RPMI7951 (cell line): Measurements from ENCODE around the gene ARL3. TPM values are rescaled to one million over a fixed set of nuclear protein-coding genes. Genes with fewer than 3 reads are reported as not detected.
"Not testable (repeated sequence)": the region's sequence is repeated elsewhere in the genome, so short reads cannot be mapped to it uniquely, and the experiment has no call there.

Experiments
- DNase-seq: peaks from one replicate; pipeline ENCODE4 v3.0.0-alpha.2; 2012; ENCODE audit warnings: low read depth
- total RNA-seq: library from RNA; depleted of rRNA; stranded (reverse); fragments of >200 nt; shearing (Covaris generic); gene quantifications from 2 replicates; pipeline ENCODE4 v1.2.3, GENCODE V29; 2014

ARL3 gene
- total RNA-seq, 1 experiment from 2014 or later: 12.3 TPM

DNA sequence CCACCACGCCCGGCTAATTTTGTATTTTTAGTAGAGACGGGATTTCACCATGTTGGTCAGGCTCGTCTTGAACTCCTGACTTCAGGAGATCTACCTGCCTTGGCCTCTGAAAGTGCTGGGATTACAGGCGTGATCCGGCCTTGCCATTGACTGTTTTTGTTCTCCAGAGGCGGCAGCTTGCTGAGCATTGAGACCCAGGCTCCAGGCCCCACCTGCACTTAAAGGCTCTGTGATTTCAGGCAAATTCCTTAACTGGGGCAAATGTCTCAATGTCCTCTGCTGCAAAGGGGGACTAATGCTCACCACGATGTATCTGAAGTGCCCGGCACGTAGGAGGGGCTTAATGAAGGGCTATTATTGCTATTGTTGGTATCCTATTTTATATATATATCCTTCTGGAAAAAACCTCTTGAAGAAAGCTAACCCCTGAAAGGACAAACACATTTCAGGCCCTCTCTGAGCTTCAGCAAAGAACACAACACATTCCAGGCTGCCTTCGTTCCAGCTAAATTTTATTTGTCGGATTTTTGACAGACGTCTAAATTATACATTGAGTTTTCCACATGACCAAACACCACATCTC lies 40.9 kb downstream of the ARL3 start:
- DNase-seq: no peak

DNA sequence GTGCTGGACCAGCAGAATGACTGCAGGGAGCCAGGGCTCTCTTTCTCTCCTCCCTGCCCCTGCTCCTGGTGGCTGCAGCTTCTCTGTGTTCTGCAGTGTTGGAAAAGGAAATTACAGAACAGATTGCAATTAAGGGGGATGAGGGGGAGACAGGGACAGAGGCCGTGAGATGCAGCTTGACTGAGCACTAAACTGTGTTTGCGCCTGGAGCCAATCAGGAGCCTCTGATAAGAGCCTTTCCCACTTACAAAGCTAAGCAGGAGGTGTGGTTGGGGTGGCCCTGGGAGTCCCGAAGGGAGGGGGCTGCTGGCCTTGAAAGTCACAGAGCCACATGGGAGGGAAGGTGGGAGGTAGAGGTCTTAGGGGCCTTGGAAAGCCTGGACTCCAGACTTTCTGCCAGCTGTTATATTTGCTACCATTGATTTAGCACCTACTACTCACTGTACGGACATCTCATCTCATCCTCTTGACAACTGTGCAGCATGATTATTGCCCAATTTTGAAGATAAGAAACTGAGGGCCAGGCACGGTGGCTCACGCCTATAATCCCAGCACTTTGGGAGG lies 43.2 kb downstream of the ARL3 start:
- DNase-seq: no peak

DNA sequence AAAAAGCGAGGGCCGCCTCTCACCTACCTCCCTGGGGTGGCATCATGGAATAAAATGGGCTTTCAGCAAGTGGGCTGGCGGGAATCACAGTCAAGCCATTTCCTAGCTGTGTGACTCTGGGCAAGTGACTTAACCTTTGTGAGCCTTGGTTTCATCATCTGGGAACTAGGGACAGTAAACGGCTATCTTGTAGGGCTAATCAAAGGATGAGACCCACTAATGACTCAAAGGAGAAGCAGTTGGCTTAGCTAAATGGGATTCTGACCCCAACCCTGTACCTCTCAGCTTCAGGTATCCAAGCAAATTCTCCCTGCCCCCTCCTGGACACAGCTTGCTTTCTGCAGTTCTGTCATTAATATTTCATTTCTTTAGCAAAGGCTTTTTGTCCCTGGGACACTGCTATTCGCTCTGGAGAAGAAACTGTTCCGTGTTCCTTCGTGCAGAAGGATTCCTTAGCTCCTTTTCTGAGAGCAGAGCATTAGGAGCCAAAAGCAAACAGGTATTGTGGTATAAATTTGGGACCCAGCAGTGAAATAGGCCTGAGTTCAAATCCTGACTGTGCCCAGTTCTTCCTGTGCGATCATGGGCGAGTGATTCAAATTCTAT lies 44.0 kb downstream of the ARL3 start:
- no peak for DNase-seq

DNA sequence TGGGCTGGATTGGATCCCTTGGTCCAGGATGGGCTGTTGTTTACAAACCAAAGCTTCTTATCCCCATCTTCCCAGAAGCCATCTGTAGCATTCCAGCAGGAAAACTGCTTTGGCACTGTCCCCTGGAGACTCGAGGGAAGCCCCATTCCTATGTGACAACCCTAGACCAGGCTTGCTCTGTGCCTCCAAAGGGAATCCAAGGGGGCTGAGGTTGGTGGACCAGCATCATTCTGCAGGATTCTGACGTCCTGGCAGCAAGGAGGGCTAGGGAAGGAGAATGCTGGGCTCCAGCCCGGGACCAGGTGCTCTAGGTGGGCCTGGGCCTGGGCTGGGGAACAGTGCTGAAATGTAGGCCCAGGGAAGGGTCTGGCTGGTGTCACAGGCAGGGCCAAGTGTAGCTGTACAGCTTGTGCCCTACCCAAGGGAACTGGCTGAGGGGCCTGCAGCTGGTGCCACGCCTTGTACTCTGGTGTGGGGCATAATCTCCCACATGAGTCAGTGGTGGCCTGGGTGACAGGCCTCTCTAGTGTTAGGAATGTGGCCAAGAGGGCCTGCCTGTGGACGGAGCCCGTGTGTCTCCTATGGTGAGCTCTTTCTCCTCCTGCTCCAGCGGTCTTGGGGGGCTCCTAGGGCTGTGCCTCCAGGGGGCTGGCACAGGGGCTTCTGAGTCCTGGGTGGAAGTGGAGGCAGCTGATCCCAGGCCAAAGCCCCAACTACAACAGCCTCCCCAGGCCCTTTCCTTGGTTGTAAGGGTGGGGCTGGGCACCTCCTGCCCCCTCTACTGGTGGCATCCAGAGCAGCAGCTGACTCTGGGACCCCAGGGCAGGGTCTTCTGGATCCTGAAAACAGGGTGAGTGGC lies 44.8 kb downstream of the ARL3 start:
- DNase-seq: peak; percentile 76

DNA sequence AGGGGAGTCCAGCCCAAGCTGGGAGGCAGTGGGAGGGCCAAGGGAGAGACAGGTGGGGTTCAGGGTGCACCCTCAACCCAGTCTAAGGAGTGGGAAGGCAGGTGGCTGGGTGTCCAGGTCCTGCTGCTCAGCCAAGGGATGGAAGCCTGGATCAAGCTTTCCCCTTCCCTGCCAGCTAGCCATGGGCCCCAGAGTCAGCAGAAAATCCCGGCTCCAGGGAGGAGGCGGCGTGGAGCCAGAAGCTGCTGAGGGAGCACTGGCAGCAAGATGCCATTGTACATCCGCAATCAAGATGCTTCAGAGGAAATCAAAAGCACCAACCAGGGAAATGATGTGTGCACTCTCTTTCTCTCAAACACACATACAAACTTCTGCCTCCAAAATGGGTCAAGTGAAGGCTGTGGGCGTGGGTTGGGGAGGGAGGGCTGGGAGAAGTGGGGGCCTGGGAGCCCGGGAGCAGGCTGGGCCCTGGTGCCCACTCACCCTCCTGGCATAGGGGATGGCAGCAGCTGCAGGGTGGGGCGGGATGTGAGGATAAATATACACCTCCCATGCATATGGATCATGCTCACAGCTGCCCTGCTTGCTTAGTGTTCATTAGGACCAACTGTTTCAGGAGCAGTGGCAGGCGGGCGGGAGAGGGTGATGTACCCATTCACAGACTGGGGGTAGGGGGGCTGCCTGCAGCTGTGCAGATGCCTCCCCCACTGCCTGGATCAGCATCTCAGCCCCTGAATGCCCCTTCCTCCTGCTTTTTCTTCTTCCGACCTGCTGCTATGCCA lies 45.7 kb downstream of the ARL3 start:
- DNase-seq: no peak

DNA sequence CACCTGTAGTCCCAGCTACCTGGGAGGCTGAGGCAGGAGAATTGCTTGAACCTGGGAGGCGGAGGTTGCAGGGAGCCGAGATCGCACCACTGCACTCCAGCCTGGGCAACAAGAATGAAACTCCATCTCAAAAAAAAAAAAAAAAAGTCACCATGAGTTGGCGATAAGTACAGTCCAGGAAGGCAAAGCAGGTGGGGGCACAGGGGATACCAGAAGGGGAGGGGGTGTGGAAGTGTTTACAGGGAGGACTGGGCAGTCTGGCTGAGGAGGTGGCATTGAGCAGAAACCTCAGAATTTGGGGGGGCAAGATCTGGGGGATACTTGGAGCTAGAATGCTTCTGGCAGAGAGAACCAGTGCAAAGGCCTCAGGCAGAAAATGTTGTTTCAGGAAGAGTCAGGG lies 46.8 kb downstream of the ARL3 start:
- not testable (repeated sequence) for DNase-seq

DNA sequence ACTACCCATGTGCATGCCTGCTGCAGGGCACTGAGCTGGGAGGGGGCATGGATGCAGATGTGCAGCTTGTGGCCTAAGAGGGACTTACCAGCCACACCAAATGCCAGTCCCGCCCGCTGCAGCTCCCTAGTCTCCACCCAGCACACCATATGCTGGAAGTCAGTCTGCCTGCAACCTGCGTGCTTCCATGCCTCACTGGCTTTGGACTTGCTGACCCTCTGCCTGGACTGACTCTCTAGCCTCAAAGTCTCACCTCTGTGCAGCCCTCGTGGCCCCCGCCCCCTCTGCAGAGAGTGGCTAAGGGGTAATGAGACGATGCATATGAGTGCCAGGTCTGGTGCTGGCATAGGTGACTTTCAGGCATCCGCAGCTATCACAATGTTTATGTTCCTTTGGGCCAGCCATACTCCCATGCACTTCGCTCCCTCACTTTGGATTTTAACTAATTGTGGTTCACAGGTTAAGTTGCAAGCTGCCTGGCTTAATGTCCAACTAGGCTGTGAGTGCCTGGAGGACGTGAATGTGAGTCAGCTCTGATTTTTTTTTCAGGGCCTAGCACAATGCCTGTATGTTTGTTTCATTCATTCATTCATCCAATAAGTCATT lies 48.2 kb downstream of the ARL3 start:
- DNase-seq: peak; percentile 15

DNA sequence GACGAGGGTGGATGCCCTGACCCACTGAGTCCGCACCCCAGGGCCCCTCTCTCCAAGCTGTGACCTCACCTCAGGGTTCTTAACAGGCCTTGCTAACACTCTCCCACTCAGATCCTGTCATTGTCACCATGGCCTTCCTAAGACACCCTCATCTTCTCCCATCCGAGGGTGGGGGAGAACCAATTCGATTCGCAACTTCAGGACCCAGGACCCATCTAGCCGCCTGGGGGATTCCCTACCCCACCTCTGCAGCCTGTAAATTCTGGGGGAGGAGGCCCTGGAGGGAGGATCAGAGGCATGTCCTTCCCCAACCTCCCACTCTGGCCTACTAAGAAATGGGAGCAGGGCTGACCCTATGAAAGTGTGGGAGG lies 52.6 kb downstream of the ARL3 start:
- DNase-seq: no peak

DNA sequence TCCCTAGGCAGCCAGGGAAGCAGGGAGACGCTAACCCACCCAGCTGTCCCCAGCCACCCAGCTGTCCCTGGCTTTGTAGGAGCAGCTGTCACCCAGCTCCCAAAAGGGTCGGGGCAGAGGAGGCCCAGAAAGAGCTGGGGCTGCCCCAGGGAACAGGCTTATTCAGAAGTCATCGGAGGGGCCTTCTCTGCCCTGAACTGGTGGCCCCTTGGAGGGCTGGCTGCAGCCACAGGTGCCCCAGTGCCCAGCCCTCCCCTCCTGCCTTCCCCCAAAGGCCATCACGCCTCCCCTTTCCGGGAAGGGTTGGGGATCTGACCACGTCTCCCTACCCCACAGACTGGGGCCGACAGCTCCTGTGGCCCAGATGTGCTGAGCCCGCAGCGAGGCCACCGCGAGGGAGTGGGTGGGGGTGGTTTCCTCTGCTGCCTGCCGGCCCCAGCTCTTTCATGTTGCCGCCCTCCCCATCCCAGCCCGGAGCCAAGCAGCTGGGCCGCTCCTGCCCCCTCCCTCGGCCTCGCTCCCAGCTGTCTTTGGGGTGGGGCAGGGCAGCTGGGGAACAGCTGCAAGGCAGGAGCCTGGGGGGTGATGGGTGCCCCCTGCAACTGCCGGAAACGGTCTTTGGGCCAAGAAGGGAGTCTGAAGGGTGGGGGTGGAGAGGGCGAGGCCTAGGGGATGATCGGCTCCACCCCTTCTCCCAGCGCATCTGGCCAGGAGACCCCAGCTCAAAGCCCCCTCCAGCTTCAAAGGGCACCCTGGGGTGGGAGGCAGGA lies 53.1 kb downstream of the ARL3 start:
- DNase-seq: peak; percentile 89

DNA sequence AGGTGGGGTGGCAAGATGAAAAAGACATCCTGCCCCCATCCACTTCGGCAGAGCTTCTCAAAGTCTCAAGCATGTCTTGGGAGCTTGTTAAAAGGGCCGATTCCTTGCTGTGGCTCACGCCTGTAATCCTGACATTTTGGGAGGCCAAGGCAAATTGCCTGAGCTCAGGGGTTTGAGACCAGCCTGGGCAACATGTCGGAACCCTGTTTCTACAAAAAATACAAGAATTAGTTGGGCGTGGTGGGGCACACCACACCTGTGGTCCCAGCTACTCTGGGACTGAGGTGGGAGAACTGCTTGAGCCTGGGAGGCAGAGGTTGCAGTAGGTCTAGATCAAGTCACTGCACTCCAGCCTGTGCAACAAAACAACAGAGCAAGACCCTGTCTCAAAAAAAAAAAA lies 55.4 kb downstream of the ARL3 start:
- no peak for DNase-seq

DNA sequence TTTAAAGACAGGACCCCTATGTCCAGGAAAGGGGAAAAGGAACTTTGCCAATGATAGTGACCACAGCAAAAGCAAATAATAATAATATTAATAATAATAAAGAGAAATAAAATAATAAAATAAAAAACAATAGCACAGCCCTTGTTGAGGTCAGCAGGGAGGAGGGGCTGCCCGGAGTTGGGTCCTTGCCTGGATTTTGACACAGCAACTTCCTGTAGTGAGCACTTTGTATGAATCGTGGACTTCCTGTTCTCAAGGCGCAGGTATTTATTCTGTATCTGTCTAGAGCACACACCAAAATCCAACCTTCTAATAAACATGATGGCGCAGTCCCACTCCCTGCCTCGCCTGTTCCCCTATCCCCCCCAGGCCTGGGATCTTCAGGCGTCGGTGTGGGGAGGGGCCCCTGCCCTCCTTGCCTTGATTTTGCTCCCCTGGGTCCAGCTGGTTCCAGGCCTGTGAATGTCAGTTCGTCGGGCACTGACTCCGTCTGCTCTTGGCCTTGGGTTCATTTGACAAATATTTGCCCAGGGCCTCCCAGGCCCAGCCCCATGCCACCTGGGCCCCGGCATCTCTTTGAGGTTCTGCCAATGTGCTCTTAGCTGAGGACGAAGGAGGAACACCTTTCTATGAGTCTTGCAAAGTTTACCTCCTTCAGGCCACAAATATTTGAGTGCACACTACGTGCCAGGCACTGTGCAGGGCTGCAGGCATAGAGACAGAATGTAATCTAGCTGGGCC lies 56.0 kb downstream of the ARL3 start:
- DNase-seq: no peak

DNA sequence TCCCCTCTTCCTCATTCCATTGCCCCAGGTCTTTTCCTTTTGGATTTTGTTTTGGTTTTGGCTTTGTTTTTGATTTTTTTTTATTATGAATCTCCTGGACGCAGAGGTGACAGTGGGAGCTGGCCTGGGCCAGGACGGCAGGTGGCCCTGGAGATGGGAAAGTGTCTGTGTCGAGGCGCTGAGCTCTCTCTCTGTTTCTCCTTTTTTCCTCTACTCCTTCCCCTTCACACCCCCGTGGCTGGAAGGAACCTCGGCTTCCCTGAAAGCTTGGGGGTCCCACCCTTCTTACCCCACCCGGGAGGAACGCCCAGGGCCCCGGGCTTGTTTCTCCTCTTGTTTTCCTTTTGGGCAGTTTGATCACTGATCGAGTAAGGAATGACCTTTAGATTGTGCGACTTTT lies 56.7 kb downstream of the ARL3 start:
- no peak for DNase-seq

DNA sequence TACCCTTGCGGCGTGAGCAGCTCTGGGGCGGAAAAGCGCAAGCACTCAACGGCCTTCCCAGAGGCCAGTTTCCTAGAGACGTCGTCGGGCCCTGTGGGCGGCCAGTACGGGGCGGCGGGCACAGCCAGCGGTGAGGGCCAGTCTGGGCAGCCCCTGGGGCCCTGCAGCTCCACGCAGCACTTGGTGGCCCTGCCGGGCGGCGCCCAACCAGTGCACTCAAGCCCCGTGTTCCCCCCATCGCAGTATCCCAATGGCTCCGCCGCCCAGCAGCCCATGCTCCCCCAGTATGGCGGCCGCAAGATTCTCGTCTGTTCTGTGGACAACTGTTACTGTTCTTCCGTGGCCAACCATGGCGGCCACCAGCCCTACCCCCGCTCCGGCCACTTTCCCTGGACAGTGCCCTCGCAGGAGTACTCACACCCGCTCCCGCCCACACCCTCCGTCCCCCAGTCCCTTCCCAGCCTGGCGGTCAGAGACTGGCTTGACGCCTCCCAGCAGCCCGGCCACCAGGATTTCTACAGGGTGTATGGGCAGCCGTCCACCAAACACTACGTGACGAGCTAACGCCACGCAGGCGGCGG lies 57.3 kb downstream of the ARL3 start:
- DNase-seq: no peak

DNA sequence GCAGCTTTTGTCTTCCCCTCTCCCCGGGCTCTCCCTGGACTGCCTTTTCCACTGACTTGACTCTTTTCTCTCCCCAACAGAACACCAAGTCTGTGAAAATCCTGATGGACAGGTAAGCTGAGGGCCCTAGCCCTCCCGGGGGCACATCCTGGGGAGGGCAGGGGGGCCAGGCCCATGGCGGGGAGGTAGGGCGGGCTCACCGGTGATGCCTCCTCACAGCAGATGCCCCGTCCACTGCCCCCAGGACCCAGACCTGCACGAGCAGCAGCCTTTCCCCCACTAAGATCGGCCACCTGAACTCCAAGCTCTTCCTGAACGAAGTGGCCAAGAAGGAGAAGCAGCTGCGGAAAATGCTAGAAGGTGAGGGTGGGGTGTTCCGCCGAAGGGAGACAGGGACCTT lies 58.2 kb downstream of the ARL3 start:
- no peak for DNase-seq

DNA sequence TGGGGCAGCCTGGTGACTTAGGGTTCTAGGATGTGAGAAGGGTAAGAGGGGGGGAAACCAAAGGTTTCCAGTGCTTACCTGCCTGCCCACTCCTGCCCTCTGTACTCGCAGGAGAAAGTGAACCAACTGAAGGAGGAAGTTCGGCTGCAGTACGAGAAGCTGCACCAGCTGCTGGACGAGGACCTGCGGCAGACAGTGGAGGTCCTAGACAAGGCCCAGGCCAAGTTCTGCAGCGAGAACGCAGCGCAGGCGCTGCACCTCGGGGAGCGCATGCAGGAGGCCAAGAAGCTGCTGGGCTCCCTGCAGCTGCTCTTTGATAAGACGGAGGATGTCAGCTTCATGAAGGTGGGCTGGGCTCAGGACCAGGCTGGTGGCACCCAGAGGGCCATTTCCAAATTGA lies 59.2 kb downstream of the ARL3 start:
- no peak for DNase-seq

DNA sequence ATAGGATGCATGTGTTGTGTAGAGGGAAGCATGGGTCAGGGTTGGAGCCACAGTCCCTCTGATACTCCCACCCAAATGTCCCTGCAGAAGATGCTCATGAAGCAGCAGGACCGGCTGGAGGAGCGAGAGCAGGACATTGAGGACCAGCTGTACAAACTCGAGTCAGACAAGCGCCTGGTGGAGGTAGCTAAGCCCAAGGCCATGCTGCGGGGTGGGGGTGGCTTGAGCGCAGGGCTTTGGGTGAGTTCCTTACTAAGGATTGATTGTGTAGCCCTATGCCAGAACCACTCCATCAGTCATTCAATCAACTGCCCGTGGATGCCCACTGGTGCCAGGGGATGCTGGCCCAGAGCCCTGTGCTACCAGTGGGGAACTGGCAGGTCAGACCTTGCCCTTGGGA lies 59.6 kb downstream of the ARL3 start:
- no peak for DNase-seq

DNA sequence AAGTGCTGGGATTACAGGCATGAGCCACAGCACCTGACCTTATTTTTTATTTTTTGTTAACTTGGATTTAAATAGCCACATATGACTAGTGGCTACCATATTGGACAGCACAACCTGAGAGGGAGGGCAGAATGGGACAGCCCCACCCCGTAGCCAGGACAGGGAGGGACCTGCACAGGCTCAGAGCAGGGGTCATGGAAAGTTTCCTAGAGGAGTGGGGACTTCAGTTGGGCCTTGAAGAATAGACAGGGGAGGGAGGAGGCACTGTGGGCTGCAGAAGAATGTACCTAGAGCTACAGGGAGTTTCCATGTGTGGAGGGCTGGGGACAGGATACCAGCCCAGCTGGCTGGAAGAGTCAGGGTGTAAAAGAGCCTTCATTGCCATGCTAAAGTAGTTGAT lies 61.1 kb downstream of the ARL3 start:
- DNase-seq: no peak

DNA sequence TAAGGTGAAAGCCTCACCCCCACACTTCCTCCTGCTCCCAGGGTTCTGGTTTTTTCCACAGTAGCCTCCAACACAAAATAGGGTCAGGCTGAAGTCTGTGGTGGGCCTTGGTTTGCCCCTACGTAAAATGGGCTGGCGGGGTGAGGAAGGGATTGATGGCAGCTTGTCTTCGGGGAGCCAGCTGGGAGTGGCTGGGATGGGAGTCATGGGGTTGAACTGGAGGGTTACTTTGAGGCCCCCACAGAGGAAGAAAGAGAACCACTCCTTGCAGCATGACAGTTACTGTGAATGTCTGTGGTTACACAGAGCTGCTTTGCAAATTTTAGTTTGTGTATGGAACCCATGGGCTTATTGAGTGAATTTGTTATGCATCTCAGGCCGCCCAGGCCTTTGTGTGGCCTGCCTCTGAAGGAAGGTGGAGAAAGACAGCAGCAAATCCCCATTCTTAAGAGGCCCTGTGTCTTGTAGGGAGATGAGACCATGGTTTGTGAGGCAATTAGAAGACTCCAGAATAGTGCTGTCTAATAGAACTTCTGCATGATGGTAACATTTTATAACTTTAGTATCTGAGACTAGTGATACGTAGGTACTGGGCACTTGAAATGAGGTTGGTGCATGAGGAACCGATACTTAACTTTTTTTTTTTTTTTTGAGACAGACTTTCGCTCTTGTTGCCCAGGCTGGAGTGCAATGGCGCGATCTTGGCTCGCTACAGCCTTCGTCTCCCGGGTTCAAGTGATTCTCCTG lies 61.9 kb downstream of the ARL3 start:
- no peak for DNase-seq
